HG02970 (cell line): ENCODE measurements around the gene CDK6.

ENCODE experiments used
- ATAC-seq: cut with Tn5 transposase; IDR thresholded peaks from one replicate; pipeline ENCODE4 v1.9.1; 2021; ENCODE audit warnings: mild to moderate bottlenecking, moderate library complexity, moderate number of reproducible peaks; ENCODE audit not compliant: unreplicated experiment, low FRiP score

The CDK6 gene

GRCh38 chr7:92797284-92797683 lies 39.1 kb downstream of the CDK6 start:
- ATAC-seq = no peak

- no peak for ATAC-seq
Observed at GRCh38 chr7:92794831-92795230, 41.5 kb downstream of the CDK6 start.

- ATAC-seq = no peak
Observed at GRCh38 chr7:92794391-92794790, 42.0 kb downstream of the CDK6 start.

GRCh38 chr7:92793656-92794205 lies 42.6 kb downstream of the CDK6 start:
- no peak for ATAC-seq

GRCh38 chr7:92790992-92791391 lies 45.4 kb downstream of the CDK6 start:
- ATAC-seq = no peak

- no peak for ATAC-seq
Observed at GRCh38 chr7:92788559-92789183, 47.7 kb downstream of the CDK6 start.

- ATAC-seq = no peak
Observed at GRCh38 chr7:92785923-92786322, 50.5 kb downstream of the CDK6 start.

- no peak for ATAC-seq
Observed at GRCh38 chr7:92784935-92785334, 51.4 kb downstream of the CDK6 start.

- ATAC-seq = no peak
Observed at GRCh38 chr7:92783260-92784201, 52.8 kb downstream of the CDK6 start.

GRCh38 chr7:92782855-92783254 lies 53.5 kb downstream of the CDK6 start:
- ATAC-seq = no peak

GRCh38 chr7:92782236-92782635 lies 54.1 kb downstream of the CDK6 start:
- ATAC-seq = no peak

GRCh38 chr7:92781117-92781720 lies 55.2 kb downstream of the CDK6 start:
- no peak for ATAC-seq

- no peak for ATAC-seq
Observed at GRCh38 chr7:92778972-92779371, 57.4 kb downstream of the CDK6 start.

- ATAC-seq = no peak
Observed at GRCh38 chr7:92777993-92778392, 58.4 kb downstream of the CDK6 start.

GRCh38 chr7:92773808-92774207 lies 62.6 kb downstream of the CDK6 start:
- ATAC-seq = no peak

GRCh38 chr7:92769844-92770243 lies 66.5 kb downstream of the CDK6 start:
- ATAC-seq = no peak

- ATAC-seq = no peak
Observed at GRCh38 chr7:92769394-92769699, 67.0 kb downstream of the CDK6 start.

GRCh38 chr7:92768501-92769393 lies 67.6 kb downstream of the CDK6 start:
- no peak for ATAC-seq

GRCh38 chr7:92767437-92767836 lies 68.9 kb downstream of the CDK6 start:
- ATAC-seq = no peak

- ATAC-seq = no peak
Observed at GRCh38 chr7:92766461-92767003, 69.8 kb downstream of the CDK6 start.
